ENCODE data around the gene NOM1.

Gene NOM1

DNA sequence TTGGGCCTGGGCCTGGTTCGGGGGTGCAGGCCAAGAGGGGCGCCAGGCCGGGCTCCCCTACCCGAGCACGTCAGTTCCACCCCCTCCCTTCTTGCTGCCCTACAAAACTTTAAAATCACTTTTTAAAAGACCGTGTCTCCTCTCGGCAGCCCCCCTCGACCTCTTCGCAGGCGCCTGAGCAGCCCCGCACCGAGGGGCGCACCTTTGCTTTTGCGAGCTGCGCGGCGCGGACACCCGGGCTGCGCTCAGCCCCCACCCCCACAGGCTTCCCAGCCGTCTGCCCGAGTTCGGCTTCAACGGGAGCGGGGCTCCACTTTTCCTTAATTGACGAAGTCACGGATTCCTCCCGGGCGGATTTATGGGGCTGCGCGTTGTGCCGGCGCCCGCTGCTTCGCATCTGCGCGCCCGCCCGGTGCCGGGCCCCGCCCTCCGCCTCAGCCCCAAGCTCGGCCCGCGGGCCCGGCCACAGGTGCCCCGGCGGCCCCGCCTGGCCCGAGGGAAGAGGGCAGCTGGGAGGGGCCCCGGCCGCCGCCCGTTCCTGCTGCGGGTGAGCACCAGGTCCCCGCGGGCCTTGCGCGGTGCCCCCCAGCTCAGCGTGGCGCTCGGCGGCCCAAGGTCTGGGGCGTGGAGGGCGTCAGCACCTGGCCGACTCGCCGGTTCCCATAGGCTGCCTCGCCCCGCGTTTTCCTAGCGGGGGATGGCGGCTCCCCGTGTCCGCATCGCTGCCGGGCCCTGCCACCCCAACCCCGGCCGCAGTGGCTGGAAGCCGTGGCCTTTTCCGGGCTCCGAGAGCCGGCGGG is 71.8 kb downstream of the NOM1 start:
- no peak for DNase-seq (ENCODE audit: low spot score)
- in situ Hi-C loops (cut with MboI; ENCODE audit: low sequenced_read_pairs, unreplicated experiment) = no loop called here
- TF ChIP-seq, protein P1, sequence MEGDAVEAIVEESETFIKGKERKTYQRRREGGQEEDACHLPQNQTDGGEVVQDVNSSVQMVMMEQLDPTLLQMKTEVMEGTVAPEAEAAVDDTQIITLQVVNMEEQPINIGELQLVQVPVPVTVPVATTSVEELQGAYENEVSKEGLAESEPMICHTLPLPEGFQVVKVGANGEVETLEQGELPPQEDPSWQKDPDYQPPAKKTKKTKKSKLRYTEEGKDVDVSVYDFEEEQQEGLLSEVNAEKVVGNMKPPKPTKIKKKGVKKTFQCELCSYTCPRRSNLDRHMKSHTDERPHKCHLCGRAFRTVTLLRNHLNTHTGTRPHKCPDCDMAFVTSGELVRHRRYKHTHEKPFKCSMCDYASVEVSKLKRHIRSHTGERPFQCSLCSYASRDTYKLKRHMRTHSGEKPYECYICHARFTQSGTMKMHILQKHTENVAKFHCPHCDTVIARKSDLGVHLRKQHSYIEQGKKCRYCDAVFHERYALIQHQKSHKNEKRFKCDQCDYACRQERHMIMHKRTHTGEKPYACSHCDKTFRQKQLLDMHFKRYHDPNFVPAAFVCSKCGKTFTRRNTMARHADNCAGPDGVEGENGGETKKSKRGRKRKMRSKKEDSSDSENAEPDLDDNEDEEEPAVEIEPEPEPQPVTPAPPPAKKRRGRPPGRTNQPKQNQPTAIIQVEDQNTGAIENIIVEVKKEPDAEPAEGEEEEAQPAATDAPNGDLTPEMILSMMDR (IDR thresholded peaks at IDR 0.05; ENCODE audit: borderline replicate concordance, control extremely low read depth, extremely low read depth, insufficient read depth, missing control alignments) = no peak

DNA sequence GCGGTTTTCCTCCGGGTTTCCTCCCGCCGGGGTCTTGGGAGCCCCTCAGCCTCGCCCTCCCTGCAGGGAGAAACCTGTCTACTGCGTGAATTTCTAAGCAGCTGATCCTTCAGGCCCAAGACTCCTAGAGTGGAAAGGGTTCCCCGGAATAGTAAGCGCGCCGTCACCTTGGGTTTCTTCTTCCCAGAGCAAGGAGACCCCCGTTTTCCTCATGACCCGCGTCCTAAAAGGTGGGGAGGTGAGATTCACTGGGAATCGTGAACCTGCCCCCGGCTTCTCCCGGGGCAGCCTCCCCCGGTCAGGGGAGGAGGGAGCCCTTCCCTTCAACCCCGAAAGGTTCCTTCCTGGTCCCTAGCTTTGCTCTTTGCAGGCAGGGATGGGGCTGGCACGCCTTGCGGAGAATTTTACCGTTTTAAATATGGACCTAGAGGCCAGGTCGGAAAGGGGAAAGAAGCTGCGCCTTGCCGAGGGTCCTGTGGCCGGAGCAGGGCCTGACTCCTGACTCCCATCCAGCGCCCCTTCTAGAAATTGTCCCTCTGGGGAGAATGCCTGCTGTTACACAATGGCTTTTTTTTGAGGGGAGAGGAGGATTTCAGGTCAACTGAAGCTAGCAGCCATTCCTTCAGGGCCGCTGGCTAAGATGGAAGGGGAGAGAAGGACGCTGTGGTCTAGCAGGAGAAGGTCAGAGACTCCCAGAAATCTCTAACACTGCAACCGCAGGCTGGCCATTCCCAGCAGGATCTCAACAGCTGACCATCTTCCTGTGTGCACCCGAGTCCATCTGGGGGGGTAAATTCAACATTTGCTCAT is 72.6 kb downstream of the NOM1 start:
- in situ Hi-C loops (cut with MboI; ENCODE audit: low sequenced_read_pairs, unreplicated experiment) = no loop called here
- TF ChIP-seq, protein P1 (IDR thresholded peaks at IDR 0.05; ENCODE audit: borderline replicate concordance, control extremely low read depth, extremely low read depth, insufficient read depth, missing control alignments) = no peak
- DNase-seq (ENCODE audit: low spot score) = no peak

Measured in GM13976 (cell line).